ENCODE data around the gene GZF1.
A peak's percentile ranks its signal among the peaks of the same experiment; 100 is the strongest.

Gene GZF1

DNA sequence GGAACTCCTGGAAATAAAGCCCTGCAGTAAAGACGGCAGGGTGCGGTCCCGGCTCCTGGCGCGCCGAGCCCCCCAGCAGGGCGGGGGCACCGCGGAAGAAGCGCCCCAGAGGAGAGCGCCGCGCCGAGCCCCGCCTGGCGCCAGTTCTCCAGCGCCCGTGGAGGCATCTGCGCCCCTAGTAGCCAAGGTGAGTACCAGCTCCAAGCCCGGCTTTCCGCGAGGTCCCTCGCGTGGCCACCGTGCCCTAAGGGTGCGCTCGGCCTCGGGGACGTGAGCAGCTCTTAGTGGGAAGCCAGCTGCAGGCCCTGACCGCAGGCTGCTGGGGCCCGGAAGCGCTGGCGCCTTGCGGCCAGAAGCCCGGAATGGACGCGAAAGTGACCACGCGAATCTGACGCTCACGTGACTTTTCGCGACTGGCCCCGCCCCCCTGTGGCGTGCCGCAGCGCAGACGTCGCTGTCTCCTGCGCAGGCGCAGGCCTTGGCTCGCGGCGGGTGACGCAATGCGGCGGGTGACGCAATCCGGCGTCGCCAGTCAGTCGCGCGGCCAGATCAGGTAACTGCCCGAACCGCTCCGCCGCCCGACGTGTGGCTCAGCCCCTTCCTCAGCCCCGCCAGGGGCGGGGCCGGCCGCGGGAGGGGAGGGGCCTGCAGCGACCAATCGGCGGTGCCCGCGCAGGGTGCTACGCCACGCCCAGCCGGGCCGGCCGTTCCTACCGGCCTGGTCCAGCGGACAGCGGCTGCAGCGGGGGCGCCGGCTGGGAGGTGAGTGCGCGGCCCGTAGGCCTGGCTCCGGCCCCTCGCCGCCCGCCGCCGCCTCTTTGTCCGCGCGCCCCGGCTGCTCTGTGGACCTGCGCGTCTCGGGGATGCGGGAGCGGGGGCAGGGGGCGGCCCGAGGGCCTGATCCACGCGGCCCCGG is at the start of gene GZF1:
TSS of gene GZF1 (plus strand) at position 707 of the 916 bp plus-strand sequence. CDS start 2,202 bp downstream, outside the sequence.
- Histone ChIP-seq H3K27ac (peak within 1 kb of the TSS; percentile 92 to 100 (median 99)), H3K4me3 (peak within 1 kb of the TSS; percentile 82 to 95 (median 91))

DNA sequence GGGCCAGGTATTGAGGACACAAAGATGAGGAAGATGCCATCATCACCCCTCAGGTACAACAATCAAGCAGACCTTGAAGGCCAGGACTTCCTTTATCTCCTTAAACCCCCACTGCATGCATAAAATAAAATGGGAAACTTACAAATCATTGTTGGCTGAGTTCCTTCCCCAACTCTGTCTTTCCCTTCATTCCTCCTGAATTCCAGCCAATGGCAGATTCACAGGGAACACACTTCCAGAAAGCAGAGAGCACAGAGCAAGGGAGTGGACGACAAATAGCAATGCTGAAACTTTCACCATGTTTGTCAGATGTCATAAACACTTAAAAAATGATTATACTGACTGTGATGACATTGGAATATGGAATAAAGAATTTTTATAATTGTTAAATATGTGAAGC is 48.7 kb upstream of the GZF1 start:
- Histone ChIP-seq H3K4me3 (no peak overlapping the region), H3K27ac (no peak overlapping the region)

DNA sequence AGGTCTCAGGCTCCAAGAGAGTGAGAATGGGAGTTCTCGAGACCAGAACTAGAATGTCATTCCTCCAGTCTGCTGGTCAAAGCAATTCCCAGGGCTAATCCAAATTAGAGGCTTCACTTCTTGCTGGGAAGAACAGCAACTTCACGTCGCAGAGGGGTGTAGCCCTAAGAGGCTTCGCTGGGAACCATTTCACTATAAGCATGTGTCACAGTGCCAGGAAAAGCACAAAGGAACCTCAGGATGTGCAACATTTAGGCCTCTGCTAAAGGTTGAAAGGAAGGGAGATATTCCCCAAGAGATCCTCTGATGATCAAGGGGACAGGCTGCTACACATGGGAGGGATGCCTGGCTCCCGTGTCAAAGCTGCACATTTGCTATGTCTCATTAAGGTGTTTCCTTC is 47.3 kb upstream of the GZF1 start:
- H3K27ac ChIP-seq = no peak overlapping the region
- H3K4me3 ChIP-seq = no peak overlapping the region

DNA sequence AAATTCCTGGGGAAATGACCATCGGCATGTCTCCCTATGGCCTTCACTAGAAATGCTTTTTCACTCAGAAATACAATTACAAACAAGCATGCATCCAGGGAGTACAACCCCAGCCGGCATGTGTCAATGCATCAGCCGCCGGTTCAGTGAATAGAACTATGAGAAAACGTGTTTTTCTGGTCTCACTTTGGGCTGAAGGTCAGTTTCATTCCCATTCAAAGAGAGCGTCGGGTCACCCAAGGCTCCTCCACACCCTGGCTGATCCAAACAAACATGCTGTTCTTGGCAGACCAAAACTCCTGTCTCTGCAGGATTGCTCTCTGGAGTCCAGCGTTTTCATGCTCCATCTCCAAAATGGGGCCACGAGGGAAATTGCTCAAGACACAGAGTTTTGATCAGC is 46.9 kb upstream of the GZF1 start:
- H3K27ac ChIP-seq = no peak overlapping the region
- no peak overlapping the region for H3K4me3 ChIP-seq

DNA sequence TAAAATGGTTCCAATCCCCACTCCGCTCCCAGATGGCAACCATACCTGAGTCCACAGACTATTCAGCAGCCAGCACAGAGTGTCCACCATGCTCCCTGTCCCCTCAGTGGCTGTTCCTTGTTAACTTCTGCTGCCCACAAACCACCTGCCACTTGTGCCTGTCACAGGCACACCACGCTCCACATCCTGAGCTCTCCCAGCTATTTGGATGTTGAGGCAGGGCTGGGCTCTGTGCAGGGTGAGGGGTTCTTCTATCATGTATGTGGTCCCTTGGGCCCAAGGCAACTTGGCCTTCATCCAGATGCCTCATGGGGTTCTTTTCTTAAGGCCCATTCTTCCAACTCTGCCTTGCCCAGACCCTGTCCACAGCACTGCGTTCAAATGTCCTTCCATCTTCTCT is 45.4 kb upstream of the GZF1 start:
- Histone ChIP-seq H3K27ac (no peak overlapping the region), H3K4me3 (no peak overlapping the region)

DNA sequence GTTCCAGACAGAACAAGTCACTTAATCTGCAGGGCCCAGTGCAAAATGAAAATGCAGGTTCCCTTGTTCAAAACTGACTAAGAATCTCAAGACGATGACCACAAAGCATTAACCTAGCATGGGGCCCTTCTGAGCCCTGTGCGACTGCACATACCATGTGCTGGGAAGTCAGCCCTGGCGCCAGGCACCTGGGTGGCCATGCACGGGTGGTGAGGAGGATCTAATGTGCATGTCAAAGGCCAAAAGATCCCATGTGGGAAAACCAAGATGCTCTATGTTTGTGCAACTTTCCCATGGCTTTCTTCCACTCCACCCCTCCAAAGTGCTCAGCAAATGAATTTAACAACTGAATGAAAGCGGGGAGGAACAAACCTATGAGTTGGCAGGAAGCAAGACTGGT is 44.9 kb upstream of the GZF1 start:
- Histone ChIP-seq H3K27ac (no peak overlapping the region), H3K4me3 (no peak overlapping the region)

DNA sequence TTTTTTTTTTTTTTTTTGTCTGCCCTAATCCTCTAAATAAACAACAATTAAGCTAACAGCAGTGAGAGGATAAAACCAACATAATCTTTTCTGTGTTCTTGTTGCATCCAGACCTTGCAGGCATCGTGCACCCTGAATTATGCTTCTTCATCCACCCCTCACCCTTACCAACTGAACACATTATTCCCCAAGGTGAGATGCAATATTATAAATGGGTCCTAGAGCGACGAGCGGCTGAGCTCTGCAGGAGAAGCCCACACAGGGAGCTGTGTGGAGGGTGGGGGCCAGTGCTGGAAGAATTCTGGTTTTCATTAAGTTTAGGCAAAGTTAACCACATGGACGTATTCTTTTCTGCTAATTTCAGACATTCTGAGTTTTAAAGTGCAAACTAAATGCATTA is 43.6 kb upstream of the GZF1 start:
- Histone ChIP-seq H3K27ac (no peak overlapping the region), H3K4me3 (no peak overlapping the region)

DNA sequence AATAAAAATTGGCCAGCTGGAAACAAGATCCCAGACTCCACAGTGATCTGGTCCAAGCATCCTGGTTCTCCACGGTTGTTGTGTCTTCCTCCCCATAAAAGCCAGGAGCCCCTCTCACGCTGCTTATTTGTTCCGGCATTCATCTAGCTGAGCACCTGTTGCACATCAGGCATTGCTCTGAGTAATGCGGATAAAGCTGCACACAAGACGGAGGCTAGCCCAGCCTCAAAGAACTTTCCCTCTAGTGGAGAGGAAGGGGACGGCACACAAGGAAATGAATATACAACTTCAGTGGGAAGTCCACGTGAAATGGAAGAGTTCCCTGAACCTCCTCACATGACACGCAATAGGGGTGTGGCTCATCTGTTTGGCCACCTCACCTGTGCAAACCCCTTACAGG is 41.7 kb upstream of the GZF1 start:
- Histone ChIP-seq H3K4me3 (no peak overlapping the region), H3K27ac (no peak overlapping the region)

DNA sequence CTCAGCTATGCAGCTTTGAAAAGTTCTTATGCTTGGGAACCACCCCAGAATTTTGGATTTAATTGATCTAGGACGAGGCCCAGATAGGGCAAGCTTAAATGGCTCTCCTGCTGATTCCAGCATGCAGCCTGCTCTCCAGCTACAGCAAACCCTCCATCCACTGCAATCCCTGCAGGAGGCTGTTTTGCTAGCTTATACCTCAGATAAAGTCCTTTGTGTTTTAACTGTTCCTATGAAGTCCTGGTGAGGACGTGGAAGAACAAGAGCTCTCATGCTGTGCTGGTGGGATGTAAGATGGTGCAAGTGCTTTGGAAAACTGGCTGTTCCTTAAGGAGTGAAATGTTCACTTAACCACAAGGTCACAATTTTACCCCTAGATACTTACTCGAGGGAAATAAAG is 36.9 kb upstream of the GZF1 start:
- Histone ChIP-seq H3K27ac (no peak overlapping the region), H3K4me3 (no peak overlapping the region)

DNA sequence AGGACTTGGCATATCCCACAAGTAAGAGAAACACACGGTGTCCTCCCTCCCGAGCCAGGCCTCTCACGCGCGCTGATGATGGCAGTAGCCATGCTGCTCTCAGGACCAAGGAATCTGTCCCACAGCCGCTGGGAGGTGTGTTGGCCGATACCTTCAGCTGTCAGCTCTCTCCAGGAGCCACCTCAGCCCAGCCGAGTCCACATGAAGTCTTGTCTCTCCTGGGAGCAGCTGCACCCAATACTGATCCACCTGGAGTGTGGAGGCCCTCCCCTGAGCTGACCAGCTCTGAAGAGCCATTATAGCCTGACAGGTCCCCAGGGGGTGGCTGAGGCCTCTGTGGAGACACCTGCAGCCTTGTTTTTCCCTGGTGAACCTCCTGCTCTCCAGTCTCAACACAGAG is 35.2 kb upstream of the GZF1 start:
- no peak overlapping the region for H3K27ac ChIP-seq
- H3K4me3 ChIP-seq = no peak overlapping the region

DNA sequence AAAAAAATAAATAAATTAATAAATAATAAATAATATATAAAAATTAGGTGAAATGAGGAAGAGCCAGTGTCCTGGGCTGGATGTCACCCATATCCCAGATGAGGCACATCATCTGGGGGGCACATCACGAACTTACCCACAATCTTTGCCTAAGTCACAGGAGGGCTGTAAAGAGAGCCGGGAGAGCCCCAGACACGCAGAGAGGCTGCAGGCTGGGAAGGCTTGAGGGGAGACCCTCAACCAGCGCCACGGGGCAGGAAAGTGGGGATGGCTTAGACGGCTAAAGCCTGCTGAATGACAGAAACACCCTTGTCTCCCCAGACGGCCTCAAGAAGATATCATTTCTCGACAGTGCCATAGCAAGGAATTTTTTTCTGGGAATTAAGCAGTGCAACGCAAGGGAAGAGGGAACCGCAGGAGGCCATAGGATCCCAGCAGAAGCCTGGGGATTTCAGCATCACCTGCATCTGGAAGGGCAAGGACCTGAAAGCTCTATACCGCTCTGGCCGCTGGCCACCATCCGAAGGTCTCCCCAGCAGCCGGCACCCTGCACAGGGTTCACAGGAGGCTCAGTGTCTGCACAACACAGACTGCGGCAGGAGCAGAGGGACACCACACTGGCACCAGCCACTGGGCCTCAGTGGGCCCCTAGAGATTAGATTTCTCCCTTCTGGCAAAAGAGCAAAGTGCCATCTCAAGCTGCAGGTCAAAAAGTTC is 34.2 kb upstream of the GZF1 start:
- H3K27ac ChIP-seq = no peak overlapping the region
- no peak overlapping the region for H3K4me3 ChIP-seq

DNA sequence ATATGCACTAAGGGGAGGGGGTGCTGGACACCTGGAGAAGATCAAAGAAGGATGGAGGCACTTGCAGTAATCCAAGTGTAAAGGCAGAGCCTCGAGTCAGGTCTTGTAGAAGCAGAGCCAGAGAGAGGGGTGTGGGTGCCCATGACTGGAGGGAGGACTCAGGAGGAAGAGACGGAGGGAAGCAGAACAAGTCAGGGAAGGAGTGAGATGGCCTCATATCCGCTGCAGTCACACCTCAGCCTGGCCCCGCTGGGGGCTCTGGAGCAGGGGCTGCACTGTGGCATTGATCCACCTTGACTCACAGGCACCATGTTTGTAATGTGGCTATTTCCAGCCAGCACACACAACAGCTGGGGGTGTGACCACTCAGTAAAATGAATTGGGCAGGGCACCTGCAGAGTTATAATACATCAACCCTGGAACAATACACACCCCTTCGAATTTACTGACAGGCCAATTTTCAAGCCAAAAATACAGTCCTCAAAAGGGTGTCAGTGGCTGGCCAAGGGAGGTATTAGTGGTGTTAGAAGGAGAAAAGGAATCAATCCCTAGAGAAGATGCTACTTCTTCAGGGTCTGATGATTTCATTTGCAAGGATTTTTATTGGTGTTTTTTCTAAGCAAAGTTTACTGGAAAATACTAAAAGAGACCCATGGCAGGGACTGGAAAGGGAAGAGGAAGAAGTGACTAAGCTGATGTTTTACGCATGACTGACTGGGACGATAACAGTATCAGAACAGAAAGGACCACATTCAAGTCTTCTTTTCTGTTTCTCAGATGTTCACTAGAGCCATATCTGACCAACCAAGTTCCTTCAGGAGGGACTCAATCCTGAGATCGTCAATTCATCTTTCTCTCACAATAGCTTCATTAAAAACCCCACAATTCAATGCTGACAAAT is 30.3 kb upstream of the GZF1 start:
- H3K4me3 ChIP-seq = no peak overlapping the region
- no peak overlapping the region for H3K27ac ChIP-seq

DNA sequence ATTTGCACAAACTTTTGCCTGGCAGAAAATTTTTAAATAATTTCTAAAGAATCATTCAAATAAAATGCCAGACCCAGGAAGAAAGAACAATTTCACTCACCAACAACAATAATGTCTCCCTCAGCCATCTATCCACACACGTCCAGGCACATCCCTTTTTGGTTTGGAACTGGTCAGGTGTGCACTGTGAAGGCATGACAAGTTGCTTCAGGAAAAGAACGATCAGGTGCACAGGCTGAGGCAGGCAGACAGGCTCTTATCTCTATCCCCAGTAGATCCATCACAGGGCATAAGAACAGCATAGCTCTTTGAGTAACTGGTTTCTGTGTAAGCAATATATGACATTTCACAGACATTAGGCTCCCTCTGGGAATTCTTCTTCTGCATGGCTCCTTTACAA is 29.5 kb upstream of the GZF1 start:
- H3K4me3 ChIP-seq = no peak overlapping the region
- H3K27ac ChIP-seq = no peak overlapping the region

DNA sequence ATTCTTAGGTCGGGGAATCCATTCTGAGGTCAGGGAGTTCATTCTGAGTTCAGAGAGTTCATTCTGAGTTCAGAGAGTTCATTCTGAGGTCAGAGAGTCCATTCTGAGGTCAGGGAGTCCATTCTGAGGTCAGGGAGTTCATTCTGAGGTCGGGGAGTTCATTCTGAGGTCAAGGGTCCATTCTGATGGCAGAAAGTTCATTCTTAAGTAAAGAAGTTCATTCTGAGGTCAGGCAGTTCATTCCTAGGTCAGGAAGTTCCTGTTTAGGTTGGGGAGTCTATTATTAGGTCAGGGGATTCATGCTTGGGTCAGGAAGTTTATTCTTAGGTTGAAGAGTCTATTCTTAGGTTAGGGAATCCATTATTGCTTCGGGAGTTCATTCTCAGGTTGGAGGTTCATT is 27.9 kb upstream of the GZF1 start:
- Histone ChIP-seq H3K4me3 (no peak overlapping the region), H3K27ac (no peak overlapping the region)

DNA sequence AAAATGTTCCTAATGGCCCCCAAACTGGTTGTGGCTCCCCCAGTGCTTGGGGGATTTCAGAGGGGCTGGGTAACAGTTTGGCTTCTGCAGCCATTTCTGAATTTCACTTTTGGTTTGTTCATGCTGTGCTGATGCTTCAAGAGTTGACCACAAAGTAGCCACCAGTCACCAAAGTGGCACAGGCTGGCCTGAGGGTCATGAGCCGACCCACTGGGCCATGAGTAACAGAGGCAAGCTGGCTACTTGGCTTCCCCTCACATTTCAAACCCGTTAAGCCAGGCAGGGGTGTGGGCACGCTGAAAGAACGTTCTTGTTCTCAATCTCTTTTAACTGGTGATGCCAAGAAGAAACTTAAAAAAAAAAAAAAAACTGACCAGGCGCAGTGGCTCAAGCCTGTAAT is 26.5 kb upstream of the GZF1 start:
- H3K4me3 ChIP-seq = no peak overlapping the region
- no peak overlapping the region for H3K27ac ChIP-seq

DNA sequence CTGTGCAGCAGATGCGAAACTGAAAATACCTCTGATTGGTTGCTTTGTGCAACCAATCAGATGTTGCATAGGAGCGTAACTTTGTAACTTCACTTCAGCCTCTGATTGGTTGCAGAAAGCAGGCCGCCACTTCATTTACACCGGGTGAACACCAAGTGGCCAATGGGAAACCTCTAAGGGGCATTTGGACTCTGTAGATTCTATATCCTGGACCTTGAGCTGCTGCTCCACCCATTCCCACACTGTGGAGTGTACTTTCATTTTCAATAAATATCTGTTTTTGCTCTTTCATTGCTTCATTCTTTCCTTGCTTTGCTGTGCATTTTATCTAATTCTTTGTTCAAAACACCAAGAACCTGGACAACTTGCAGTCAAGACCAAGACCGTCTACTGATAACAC is 25.5 kb upstream of the GZF1 start:
- Histone ChIP-seq H3K27ac (no peak overlapping the region), H3K4me3 (no peak overlapping the region)

DNA sequence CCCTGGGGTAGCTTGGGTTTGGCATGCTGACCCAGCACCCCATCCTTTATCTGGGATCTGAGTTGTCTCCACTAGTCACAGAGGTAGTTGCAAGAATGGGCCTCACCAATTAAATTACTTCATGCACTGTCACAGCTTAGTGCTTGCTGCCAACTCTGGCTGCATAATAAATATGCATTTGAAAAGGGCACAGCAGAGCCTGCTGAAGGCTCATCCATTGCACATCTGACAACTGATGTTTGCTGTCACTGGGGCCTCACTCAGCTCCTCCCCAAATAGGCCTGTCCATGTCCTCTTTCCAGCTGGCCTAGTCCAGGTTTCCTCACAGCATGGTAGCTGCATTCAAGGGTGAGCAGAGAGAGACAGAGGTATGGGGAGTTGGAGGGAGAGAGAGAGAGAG is 24.7 kb upstream of the GZF1 start:
- Histone ChIP-seq H3K27ac (no peak overlapping the region), H3K4me3 (no peak overlapping the region)

DNA sequence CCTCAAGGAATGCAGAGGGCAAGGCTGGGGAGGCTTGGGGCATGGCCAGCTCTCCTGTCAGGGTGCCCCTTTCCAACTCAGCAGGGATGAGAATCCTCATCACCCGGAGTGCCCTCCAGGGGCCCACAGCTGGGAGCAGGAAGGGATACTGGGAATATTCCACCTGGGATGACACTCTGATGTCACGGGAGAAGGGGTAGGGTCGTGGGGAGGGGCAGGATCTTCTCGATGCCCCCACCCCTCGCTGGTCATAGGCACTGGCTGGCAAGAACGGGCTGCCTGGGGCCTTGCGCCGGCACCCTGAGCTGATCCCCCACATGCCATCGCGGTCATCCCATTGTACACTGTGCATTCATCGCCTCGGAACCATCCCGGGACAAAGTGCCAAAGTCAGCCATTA is 22.0 kb upstream of the GZF1 start:
- Histone ChIP-seq H3K27ac (no peak overlapping the region), H3K4me3 (no peak overlapping the region)

DNA sequence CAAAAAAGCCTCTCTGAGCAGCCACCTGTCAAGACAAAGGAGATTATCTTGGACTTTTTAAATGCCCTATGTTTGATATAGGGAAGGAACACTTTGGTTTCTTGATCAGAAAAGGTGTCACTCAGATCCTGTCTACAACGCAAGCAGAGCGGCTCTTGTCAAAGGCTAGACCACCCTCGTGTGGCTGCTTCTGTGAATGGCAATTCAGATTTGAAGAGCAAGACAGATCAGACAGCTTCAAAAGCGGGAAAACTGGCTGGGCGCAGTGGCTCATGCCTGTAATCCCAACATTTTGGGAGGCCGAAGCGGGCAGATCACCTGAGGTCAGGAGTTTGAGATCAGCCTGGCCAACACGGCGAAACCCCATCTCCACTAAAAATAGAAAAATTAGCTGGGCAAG is 21.5 kb upstream of the GZF1 start:
- Histone ChIP-seq H3K4me3 (no peak overlapping the region), H3K27ac (no peak overlapping the region)

DNA sequence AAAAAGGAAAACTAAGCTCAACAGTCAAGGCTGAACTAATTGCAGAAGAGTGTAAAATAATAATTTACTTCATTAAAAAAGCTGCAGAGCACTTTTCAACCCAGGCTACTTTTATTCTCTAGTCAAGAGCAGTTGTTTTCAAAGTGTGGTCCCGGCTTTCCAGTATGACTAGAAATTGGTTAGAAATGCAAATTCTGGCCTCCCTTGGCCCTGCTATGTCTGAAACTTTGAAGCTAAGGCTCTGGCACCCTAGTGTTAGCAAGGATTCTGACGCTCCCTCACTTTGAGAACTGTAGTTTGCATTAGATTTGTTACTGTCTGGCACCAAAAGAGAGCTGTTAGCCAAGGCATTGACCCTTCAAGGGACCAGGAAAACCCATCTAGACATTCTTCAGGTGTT is 20.9 kb upstream of the GZF1 start:
- H3K27ac ChIP-seq = no peak overlapping the region
- no peak overlapping the region for H3K4me3 ChIP-seq
